Mesodermal cell (in vitro differentiated cells): ENCODE measurements around the gene PLEKHA7.
"Not testable (repeated sequence)": the region's sequence is repeated elsewhere in the genome, so short reads cannot be mapped to it uniquely, and the experiment has no call there.

Source experiments
- H3K27ac ChIP-seq: 2 replicates; pipeline ENCODE4 v1.7.0; 2013; ENCODE audit warnings: mild to moderate bottlenecking, low read depth, low read length, moderate library complexity; ENCODE audit not compliant: severe bottlenecking
- H3K36me3 ChIP-seq: 2 replicates; pipeline ENCODE4 v1.7.1; 2013; ENCODE audit warnings: mild to moderate bottlenecking, low read length, moderate library complexity; ENCODE audit not compliant: control insufficient read depth, insufficient read depth
- H3K4me1 ChIP-seq: one replicate; pipeline ENCODE4 v1.7.1; 2013; ENCODE audit warnings: mild to moderate bottlenecking, low read length; ENCODE audit not compliant: insufficient read depth, control insufficient read depth, poor library complexity, severe bottlenecking
- H3K4me3 ChIP-seq: 2 replicates; pipeline ENCODE4 v1.7.0; 2013; ENCODE audit warnings: low read length, control low read depth, mild to moderate bottlenecking; ENCODE audit not compliant: insufficient read depth, poor library complexity, severe bottlenecking; ENCODE audit errors: extremely low read depth
- H3K9me3 ChIP-seq: 2 replicates; pipeline ENCODE4 v1.7.1; 2013; ENCODE audit warnings: mild to moderate bottlenecking, low read length, moderate library complexity; ENCODE audit not compliant: control insufficient read depth
- WGBS, 2 experiments: methylation state at CpG; one replicate each; pipeline ENCODE4 v1.1.5; 2013; ENCODE audit warnings: missing lambda C conversion rate in 2 of 2; ENCODE audit not compliant: insufficient coverage in 2 of 2; 5-methylcytosine and 5-hydroxymethylcytosine counted together

Gene PLEKHA7

DNA sequence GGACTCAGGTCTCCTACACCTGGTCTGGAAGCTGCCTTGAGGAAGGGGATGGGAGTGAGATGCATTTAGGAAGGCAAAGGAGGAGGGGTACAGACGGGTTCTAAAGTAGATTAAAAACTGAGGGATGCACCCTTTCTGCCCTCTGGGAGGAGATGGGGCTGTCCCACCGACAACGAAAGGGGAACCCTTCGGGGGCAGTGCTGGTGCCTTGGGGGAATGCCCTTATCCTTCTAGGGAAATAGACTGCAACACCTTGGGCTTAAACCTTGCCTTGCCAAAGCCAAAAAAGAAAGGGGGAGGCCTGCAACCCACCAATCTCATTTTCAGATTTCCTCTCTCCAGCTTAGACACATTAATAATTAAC lies 89.8 kb downstream of the PLEKHA7 start:
- peak overlapping the region; percentile 48 for H3K4me3 ChIP-seq
- 24 to 27% methylated on average over 3 to 4 of the region's 4 CpGs for WGBS, 2 experiments
- H3K9me3 ChIP-seq: no peaks in the 10 kb centered on the region
- H3K27ac ChIP-seq: no peak overlapping the region
- peaks cover 23% of the 10 kb centered on the region for H3K4me1 ChIP-seq
- H3K36me3 ChIP-seq: no peaks in the 10 kb centered on the region

DNA sequence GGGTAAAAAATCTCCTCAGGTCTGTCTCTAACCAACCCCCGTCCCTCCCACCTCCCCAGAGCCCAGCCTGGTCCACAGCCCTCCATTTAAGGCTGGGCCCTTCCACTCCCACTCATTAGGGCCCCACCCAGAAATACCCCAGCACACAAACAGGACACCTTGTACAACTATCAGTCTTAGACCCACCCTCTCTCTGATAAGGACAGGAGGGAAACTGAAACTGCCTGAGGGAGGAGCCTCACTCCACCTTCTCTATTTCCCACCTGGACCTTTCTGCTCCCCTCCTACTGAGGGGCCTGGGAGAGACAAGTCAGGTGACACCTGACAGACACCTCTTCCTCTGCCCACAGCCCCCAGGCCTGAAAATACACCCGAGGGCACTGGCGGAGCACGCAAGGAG lies 90.2 kb downstream of the PLEKHA7 start:
- H3K4me3 ChIP-seq: peak overlapping the region; percentile 48
- no peak overlapping the region for H3K27ac ChIP-seq
- H3K9me3 ChIP-seq: no peaks in the 10 kb centered on the region
- WGBS, 2 experiments: 65% methylated on average over 4 of the region's 4 CpGs; no CpG with 5 or more reads in 1 of the 2 experiments
- no peaks in the 10 kb centered on the region for H3K36me3 ChIP-seq
- H3K4me1 ChIP-seq: peaks cover 23% of the 10 kb centered on the region

DNA sequence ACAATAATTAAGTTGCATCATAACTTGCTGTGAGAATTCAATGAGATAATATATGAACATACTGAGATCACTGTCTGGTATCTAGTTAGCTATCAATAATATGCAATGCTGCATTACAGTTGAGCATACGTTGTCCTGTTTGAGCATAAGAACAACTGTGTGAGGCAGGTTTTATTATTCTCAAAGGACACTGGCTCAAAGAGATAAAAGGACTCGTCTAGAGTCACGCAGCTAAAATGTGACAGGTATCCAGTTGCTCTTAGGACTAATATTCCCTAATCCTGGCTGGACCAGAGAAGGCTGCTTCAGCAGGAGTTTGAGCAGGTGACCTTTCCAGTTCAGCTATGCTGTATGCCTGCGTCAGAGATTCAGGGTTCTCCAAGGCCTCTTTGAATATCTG lies 92.5 kb downstream of the PLEKHA7 start:
- H3K27ac ChIP-seq: no peak overlapping the region
- H3K4me1 ChIP-seq: peaks cover 10% of the 10 kb centered on the region
- no peaks in the 10 kb centered on the region for H3K36me3 ChIP-seq
- H3K9me3 ChIP-seq: no peaks in the 10 kb centered on the region
- H3K4me3 ChIP-seq: no peak overlapping the region
- 91 to 93% methylated on average over 3 of the region's 4 CpGs for WGBS, 2 experiments

DNA sequence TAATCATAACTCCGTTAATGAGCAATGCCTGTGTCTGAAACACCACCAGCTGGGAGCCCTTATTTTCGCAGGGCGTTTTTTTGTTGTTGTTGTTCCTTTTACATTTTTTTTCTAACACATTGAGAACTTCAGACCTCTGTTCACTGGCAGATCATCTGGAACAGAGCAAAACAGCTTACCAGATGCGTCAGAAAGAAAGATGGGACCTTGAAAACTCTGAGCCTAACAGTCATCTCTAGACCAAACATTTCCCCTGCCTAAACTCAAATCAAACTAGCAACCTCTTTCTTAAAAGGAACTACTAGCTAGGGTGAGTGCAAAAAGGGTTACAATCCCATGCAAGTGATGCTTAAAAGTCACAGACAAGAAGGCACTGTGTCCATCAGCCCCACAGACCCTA lies 93.2 kb downstream of the PLEKHA7 start:
- 92 to 100% methylated on average over 1 to 4 of the region's 4 CpGs for WGBS, 2 experiments
- H3K4me1 ChIP-seq: peaks cover 5% of the 10 kb centered on the region
- H3K9me3 ChIP-seq: no peaks in the 10 kb centered on the region
- no peak overlapping the region for H3K27ac ChIP-seq
- H3K36me3 ChIP-seq: no peaks in the 10 kb centered on the region
- H3K4me3 ChIP-seq: no peak overlapping the region

DNA sequence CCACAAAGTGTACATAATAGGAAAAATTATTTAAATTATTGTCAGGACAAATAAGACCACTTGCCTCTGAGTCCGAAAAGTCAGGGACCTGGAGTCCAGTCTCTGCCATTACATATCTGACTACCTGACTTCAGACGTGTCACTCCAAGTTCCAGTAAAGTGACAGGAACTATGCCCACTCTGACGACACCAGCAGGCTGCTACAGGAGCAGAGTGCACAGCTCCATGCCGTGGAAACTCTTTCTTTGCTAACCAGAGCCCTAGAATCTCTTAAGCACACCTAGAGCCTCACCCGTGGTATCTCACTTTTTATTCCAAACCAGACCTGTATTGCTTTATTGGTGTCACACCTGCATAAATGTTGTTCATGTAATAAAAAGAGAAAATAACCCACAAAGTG lies 93.7 kb downstream of the PLEKHA7 start:
- 80 to 84% methylated on average over 2 to 4 of the region's 5 CpGs for WGBS, 2 experiments
- Histone ChIP-seq H3K4me1 (peaks cover 5% of the 10 kb centered on the region), H3K9me3 (no peaks in the 10 kb centered on the region), H3K36me3 (no peaks in the 10 kb centered on the region), H3K27ac (no peak overlapping the region), H3K4me3 (no peak overlapping the region)

DNA sequence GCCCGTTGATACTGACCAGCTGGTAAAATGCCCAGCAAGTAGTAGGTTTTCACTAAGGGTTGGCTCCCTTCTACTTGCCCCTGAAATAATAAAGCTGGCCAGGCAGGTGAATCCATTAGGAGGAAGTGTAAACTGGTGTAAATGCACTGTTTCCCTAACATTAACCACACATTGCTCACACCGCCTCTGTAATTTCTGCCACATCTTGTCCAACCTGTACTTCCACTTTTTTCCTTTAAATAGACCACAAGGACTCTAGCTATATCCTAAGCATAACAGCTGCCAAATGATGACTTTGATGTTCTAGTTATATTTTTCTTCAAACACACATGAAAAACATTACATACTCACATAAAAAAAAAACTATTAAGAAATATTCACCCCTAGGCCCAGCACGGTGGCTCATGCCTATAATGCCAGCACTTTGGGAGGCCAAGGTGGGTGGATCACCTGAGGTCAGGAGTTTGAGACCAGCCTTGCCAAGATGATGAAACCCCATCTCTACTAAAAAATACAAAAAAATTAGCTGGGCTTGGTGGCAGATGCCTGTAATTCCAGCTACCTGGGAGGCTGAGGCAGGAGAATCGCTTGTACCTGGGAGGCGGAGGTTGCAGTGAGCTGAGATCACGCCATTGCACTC lies 95.6 kb downstream of the PLEKHA7 start:
- not testable (repeated sequence) for H3K27ac ChIP-seq, H3K4me3 ChIP-seq, H3K4me1 ChIP-seq, H3K36me3 ChIP-seq, H3K9me3 ChIP-seq
- WGBS, 2 experiments: 89 to 100% methylated on average over 1 to 3 of the region's 6 CpGs

DNA sequence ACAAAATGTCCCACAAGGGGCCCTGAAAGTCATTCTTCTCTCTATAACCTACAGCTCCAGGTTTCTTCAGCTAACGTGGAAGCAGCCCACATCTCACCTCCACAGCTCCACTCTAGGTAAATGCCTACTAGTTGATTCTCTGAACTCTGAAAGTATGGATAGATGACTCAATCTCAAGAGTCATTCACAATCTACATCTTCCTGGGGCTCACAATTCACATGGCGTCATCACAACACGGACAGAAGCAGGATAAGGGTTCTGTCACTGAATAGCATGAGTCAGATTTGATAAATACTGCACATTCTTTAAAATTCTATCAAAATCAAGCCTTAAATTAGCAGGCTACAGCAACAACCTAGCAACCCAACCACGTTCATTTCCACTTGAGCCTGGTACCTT lies 96.3 kb downstream of the PLEKHA7 start:
- Histone ChIP-seq H3K9me3 (no peaks in the 10 kb centered on the region), H3K4me1 (no peaks in the 10 kb centered on the region), H3K27ac (no peak overlapping the region), H3K36me3 (no peaks in the 10 kb centered on the region), H3K4me3 (no peak overlapping the region)
- 90 to 100% methylated on average over 2 of the region's 4 CpGs for WGBS, 2 experiments

DNA sequence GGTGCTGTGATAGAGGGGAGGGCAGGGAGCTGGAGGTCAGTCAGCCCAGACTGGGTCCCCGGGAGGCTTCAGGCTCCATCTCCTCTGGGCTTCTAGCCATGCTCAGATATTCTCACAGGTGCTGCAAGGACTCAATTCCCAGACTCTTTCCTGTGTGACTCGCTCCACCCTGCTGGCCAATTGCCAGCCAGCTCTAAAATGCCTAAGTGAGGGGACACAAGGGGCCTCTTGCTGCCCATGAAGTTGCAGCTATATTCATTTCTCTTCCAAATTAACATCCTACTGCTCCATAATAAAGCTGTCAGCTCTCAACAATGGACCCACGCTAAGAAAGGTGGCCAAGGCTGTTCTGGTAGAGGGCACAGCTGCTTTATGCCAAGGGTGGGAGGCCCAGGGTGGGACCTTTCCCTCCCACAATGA lies 101.5 kb downstream of the PLEKHA7 start:
- H3K36me3 ChIP-seq: no peaks in the 10 kb centered on the region
- H3K27ac ChIP-seq: no peak overlapping the region
- H3K4me3 ChIP-seq: no peak overlapping the region
- H3K4me1 ChIP-seq: no peaks in the 10 kb centered on the region
- WGBS, 2 experiments: 52 to 61% methylated on average over 2 to 3 of the region's 3 CpGs
- no peaks in the 10 kb centered on the region for H3K9me3 ChIP-seq

DNA sequence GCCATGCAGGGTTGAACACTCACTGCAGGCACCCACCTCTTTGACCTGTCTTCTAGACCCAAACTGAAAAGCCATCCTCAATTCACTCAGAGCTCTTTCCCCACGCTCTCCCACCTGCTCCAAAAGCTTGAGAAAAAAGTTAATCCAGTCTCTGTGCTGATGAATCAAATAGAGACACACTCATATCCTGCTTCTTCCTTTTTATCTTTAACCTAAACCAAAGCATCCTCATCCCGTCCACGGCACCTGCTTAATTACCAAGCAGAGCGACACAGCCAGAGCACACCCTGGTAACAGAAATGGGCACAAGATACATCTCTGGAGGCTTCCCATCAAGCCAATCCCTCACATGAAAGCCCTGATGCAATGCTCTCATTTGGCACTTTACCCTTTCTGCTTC lies 102.6 kb downstream of the PLEKHA7 start:
- Histone ChIP-seq H3K36me3 (no peaks in the 10 kb centered on the region), H3K4me3 (no peak overlapping the region), H3K4me1 (no peaks in the 10 kb centered on the region), H3K27ac (no peak overlapping the region), H3K9me3 (no peaks in the 10 kb centered on the region)
- WGBS, 2 experiments: 90 to 98% methylated on average over 4 of the region's 4 CpGs

DNA sequence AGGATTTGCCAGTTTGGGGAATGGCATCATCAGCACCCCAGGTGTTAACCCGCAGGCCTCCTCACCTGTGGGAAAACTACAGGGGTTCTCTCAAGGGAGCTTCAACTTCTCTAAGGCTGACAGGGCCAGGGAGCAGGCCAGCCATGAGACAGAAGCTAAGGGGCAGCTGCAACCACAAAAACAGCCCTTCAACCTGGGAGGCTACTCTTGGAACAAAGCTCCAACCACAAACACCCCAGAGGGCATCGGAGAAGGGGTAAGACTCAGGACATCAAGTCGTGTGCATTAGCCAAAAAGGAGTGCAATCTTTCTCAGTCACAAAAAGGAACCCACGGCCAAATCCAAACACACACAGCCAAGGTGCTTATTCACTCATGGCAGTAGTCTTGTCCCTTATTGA lies 103.0 kb downstream of the PLEKHA7 start:
- 75 to 85% methylated on average over 4 of the region's 4 CpGs for WGBS, 2 experiments
- Histone ChIP-seq H3K4me1 (no peaks in the 10 kb centered on the region), H3K4me3 (no peak overlapping the region)

DNA sequence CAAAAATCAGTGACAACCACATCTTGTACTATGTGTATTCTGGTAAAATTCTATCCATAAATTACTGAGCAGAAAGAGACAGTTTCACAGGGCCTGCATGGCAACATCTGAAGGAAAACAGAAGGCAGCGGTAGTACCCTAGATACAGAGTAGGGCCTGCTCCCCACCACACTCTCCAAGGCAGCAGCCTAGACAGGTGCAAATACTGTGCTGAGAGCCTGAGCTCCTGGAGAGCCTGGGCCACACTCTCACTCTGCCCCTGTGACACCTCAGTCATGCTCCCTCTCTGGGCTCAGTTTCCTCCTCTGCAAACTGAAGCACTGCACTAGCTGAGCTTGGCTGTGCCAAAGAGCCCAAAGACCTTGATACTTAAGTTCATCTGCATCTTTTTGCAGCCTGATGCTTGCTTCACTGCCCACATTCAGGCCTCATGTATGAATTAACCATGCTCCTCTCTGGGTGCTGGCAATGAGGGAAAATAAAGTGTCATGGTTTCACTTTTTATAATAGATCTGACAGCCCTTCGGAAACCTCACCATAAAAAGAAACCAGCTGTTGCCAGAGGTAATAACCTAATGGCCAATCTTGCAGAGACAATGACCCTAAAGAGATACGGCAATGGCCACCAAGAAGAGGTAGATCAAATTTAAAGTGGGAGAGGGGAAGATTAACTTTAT lies 104.7 kb downstream of the PLEKHA7 start:
- no peaks in the 10 kb centered on the region for H3K9me3 ChIP-seq
- no peaks in the 10 kb centered on the region for H3K36me3 ChIP-seq
- WGBS, 2 experiments: 96 to 100% methylated on average over 1 to 2 of the region's 3 CpGs
- H3K27ac ChIP-seq: no peak overlapping the region
- no peak overlapping the region for H3K4me3 ChIP-seq
- H3K4me1 ChIP-seq: no peaks in the 10 kb centered on the region

More for the DNA sequence above, 103.0 kb downstream of the PLEKHA7 start:
- Histone ChIP-seq H3K36me3 (no peaks in the 10 kb centered on the region), H3K27ac (no peak overlapping the region), H3K9me3 (no peaks in the 10 kb centered on the region)
